ENCODE data around the gene SUN2. TPM values are rescaled to one million over a fixed set of nuclear protein-coding genes. Genes with fewer than 3 reads are reported as not detected.

Gene SUN2
- total and polyA plus RNA-seq, 8 donors: 58.1 to 174 (median 72.4) TPM

DNA sequence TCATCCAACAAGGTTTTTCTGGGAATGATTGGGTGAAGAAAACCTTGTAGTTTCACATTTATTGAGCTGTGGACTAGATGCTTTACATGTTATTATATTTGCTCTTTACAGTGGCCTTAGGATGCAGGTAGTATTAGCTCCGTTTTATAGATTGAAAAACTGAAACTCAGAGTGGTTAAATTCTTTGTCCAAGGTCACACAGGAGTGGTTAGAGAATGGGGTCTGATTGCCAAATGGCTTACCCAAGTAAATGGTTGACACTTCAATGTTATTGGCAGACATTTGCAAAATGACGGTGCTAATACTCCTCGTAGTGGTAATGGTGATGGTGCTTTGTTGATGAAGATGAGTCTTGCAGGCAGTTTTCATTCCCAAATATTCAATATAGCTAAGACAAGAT, 47.8 kb downstream of the SUN2 start:
- Histone ChIP-seq H3K9me3 (no peaks in the 10 kb centered on the region), H3K27me3 (no peaks in the 10 kb centered on the region), H3K4me1 (peaks cover 8 to 65% of the 10 kb centered on the region in 2 donors), H3K36me3 (peaks cover 0 to 13% of the 10 kb centered on the region in 2 donors), H3K27ac (peak overlapping the region in 1 of 2 donors; percentile 20), H3K4me3 (peak overlapping the region in 1 of 2 donors; percentile 98)
- intact Hi-C loops (cut with DNase I): no loop called here
- ATAC-seq (no peak), DNase-seq (no peak)
- TF ChIP-seq, protein P1, sequence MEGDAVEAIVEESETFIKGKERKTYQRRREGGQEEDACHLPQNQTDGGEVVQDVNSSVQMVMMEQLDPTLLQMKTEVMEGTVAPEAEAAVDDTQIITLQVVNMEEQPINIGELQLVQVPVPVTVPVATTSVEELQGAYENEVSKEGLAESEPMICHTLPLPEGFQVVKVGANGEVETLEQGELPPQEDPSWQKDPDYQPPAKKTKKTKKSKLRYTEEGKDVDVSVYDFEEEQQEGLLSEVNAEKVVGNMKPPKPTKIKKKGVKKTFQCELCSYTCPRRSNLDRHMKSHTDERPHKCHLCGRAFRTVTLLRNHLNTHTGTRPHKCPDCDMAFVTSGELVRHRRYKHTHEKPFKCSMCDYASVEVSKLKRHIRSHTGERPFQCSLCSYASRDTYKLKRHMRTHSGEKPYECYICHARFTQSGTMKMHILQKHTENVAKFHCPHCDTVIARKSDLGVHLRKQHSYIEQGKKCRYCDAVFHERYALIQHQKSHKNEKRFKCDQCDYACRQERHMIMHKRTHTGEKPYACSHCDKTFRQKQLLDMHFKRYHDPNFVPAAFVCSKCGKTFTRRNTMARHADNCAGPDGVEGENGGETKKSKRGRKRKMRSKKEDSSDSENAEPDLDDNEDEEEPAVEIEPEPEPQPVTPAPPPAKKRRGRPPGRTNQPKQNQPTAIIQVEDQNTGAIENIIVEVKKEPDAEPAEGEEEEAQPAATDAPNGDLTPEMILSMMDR (IDR thresholded peaks at IDR 0.05): no peak

DNA sequence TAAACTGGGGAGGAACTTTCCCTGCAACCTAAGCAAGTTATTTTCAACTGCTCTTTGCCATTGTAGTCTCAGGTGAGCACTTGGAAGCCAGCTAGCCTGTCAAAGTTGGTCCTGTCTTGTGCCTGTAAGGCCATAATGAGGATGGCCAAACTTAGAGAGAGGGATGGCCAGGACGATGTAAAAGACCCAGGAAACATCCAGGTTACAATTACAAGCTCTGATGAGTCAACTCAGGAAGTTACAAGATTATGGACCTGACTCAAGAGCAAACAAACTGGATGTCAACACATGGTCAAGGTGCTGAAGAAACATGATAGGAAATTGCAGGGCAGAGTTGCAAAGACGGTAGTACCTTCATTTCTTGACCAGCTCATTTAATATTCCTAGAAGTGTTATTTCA, 48.5 kb downstream of the SUN2 start:
- intact Hi-C loops (cut with DNase I): no loop called here
- DNase-seq (no peak), ATAC-seq (no peak)
- Histone ChIP-seq H3K36me3 (peaks cover 0 to 13% of the 10 kb centered on the region in 2 donors), H3K27me3 (no peaks in the 10 kb centered on the region), H3K4me1 (peaks cover 8 to 60% of the 10 kb centered on the region in 2 donors), H3K27ac (peak overlapping the region; percentile 95 to 97), H3K4me3 (peak overlapping the region; percentile 92 to 98), H3K9me3 (no peaks in the 10 kb centered on the region)
- TF ChIP-seq, protein P1 (IDR thresholded peaks at IDR 0.05): no peak

- ATAC-seq (peak; percentile 22), DNase-seq (peak in 1 of 4 donors; percentile 44)
- intact Hi-C loops (cut with DNase I): no loop called here
- Histone ChIP-seq H3K4me1 (peaks cover 8 to 60% of the 10 kb centered on the region in 2 donors), H3K36me3 (peaks cover 0 to 13% of the 10 kb centered on the region in 2 donors), H3K4me3 (peak overlapping the region; percentile 92 to 98), H3K9me3 (no peaks in the 10 kb centered on the region), H3K27me3 (no peaks in the 10 kb centered on the region), H3K27ac (peak overlapping the region; percentile 95 to 97)
- TF ChIP-seq, protein P1 (IDR thresholded peaks at IDR 0.05): no peak
Observed at GRCh38 chr22:38706901-38707195, 49.0 kb downstream of the SUN2 start.

DNA sequence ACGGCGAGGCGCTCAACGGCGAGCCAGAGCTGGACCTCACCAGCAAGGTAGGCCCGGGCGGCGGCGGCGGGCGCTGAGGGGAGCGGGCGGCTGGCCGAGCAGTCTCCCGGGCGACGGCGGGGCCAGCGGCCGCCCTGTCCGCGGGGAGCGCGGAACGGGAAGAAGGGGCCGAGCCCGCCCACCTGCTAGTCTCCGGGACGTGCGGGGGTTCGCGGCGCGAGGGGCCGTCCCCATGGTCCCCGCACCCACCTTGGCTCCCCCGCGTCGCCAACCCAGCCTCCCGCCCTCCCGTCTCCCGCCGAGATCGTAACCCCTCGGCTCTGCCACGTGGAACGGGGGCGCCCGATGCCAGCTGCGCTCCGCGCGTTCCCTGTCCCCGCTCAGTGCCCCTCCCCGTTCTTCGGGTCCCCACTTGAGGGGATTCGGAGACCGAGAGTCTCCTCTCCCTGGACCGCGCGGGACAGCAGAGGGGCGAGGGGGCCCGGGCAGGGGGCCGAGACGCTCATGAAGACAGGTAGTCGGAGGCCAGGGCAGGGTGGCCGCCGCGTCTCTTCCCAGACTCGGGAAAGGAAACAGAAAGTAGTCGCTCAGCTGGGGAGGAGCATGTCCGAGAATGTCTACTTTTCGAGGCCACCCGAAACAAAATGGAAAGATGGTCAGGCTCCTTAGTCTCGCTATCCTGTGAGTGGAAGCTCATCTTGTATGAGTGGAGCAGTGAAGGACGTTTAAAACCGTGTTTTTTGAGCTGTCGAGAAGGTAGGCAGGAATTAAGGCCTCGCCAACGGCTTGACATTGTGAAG, 49.5 kb downstream of the SUN2 start:
- intact Hi-C loops (cut with DNase I): no loop called here
- peaks cover 0 to 13% of the 10 kb centered on the region in 2 donors for H3K36me3 ChIP-seq
- DNase-seq (peak; percentile 38 to 92 (median 54)), ATAC-seq (peak; percentile 3)
- H3K9me3 ChIP-seq: no peaks in the 10 kb centered on the region
- H3K27me3 ChIP-seq: no peaks in the 10 kb centered on the region
- TF ChIP-seq, protein P1 (IDR thresholded peaks at IDR 0.05): no peak
- peak overlapping the region; percentile 95 to 97 for H3K27ac ChIP-seq
- H3K4me1 ChIP-seq: peaks cover 8 to 61% of the 10 kb centered on the region in 2 donors
- H3K4me3 ChIP-seq: peak overlapping the region; percentile 92 to 98

- TF ChIP-seq, protein P1 (IDR thresholded peaks at IDR 0.05): peak in 1 of 2 donors; percentile 32
- Histone ChIP-seq H3K27me3 (no peaks in the 10 kb centered on the region), H3K4me1 (peaks cover 8 to 59% of the 10 kb centered on the region in 2 donors), H3K36me3 (peaks cover 0 to 9% of the 10 kb centered on the region in 2 donors), H3K9me3 (no peaks in the 10 kb centered on the region), H3K4me3 (peak within 1 kb of the TSS; percentile 92 to 98), H3K27ac (peak within 1 kb of the TSS; percentile 95 to 97)
- ATAC-seq: peak; percentile 86
- peak; percentile 96 to 100 (median 100) for DNase-seq
- intact Hi-C loops (cut with DNase I): no loop called here
Observed at GRCh38 chr22:38705235-38706100, 50.3 kb downstream of the SUN2 start, which contains the start of gene GTPBP1. TSS of gene GTPBP1 (plus strand) at chr22:38705944. CDS start at chr22:38705956, 12 bp downstream.
